GM12891 (cell line): ENCODE results near the gene FBLN5.
A peak's percentile ranks its signal among the peaks of the same experiment; 100 is the strongest.
"Not testable (repeated sequence)": the region's sequence is repeated elsewhere in the genome, so short reads cannot be mapped to it uniquely, and the experiment has no call there.

Source experiments
- DNase-seq: peaks from one replicate; pipeline ENCODE4 v3.0.0; 2011; ENCODE audit warnings: low spot score; ENCODE audit not compliant: insufficient read length
- FAIRE-seq: peaks from 2 replicates; lab custom pipeline; 2011; peaks lifted over from hg19 to GRCh38; lab: Jason Lieb, UNC
- PAX5 ChIP-seq: IDR thresholded peaks from 2 replicates; pipeline ENCODE4 v1.6.1; 2011; ENCODE audit warnings: low read length, moderate library complexity, mild to moderate bottlenecking; ENCODE audit not compliant: insufficient read depth, severe bottlenecking
- POLR2A ChIP-seq: IDR thresholded peaks from 2 replicates; pipeline ENCODE4 v1.6.1; 2011; ENCODE audit warnings: low read depth, low read length, control low read depth
- POLR2AphosphoS5 ChIP-seq: IDR thresholded peaks from 2 replicates; pipeline ENCODE4 v1.6.1; 2011; ENCODE audit warnings: low read depth, low read length, control low read depth
- POU2F2 ChIP-seq: IDR thresholded peaks from 2 replicates; pipeline ENCODE4 v1.6.1; 2011; ENCODE audit warnings: low read depth, mild to moderate bottlenecking, control low read depth, low read length, moderate library complexity
- SPI1 ChIP-seq: IDR thresholded peaks from 2 replicates; pipeline ENCODE4 v1.6.1; 2011; ENCODE audit warnings: low read depth, low read length, control low read depth
- TAF1 ChIP-seq: IDR thresholded peaks from 2 replicates; pipeline ENCODE4 v1.6.1; 2011; ENCODE audit warnings: low read depth, low read length, control low read depth

FBLN5 gene

GRCh38 chr14:91882369-91882768, 65.1 kb downstream of the FBLN5 start:
- FAIRE-seq = no peak
- DNase-seq = no peak
- TF ChIP-seq POLR2AphosphoS5 (no peak), POLR2A (no peak), SPI1 (no peak), PAX5 (no peak), TAF1 (no peak), POU2F2 (no peak)

GRCh38 chr14:91879196-91879595, 68.3 kb downstream of the FBLN5 start:
- DNase-seq (no peak), FAIRE-seq (no peak)
- no peak for TF ChIP-seq POU2F2
- TF ChIP-seq TAF1 = no peak
- TF ChIP-seq SPI1 = no peak
- no peak for TF ChIP-seq POLR2AphosphoS5
- no peak for TF ChIP-seq PAX5
- TF ChIP-seq POLR2A = no peak

GRCh38 chr14:91878274-91878673, 69.2 kb downstream of the FBLN5 start:
- TF ChIP-seq POLR2A = no peak
- TF ChIP-seq POU2F2 = no peak
- TF ChIP-seq POLR2AphosphoS5 = no peak
- no peak for FAIRE-seq
- DNase-seq = no peak

- no peak for FAIRE-seq
- TF ChIP-seq TAF1 (no peak), SPI1 (0 out of 2 replicates have a peak, but pooled peaks have one; percentile 23), PAX5 (no peak)
- no peak for DNase-seq
These were observed 70.0 kb downstream of the FBLN5 start for GRCh38 chr14:91877376-91877915.

- no peak for FAIRE-seq
- DNase-seq = no peak
- no peak for TF ChIP-seq POU2F2
- no peak for TF ChIP-seq POLR2A
- no peak for TF ChIP-seq PAX5
- no peak for TF ChIP-seq POLR2AphosphoS5
- no peak for TF ChIP-seq SPI1
- no peak for TF ChIP-seq TAF1
These were observed 71.0 kb downstream of the FBLN5 start for GRCh38 chr14:91876492-91876891.

GRCh38 chr14:91875525-91876286, 71.8 kb downstream of the FBLN5 start:
- TF ChIP-seq POU2F2 = no peak
- no peak for TF ChIP-seq TAF1
- TF ChIP-seq SPI1 = no peak
- no peak for TF ChIP-seq POLR2A
- TF ChIP-seq POLR2AphosphoS5 = no peak
- no peak for TF ChIP-seq PAX5
- no peak for FAIRE-seq
- DNase-seq = no peak

- no peak for TF ChIP-seq TAF1
- 0 out of 2 replicates have a peak, but pooled peaks have one; percentile 27 for TF ChIP-seq SPI1
- peak; percentile 62; the same call in 1 of the 2 replicates for TF ChIP-seq POU2F2
- peak; percentile 96 for FAIRE-seq
- peak; percentile 37 for DNase-seq
These were observed 73.8 kb downstream of the FBLN5 start for GRCh38 chr14:91873471-91874415.

GRCh38 chr14:91872517-91873470, 74.7 kb downstream of the FBLN5 start:
- TF ChIP-seq PAX5 (no peak), POLR2AphosphoS5 (no peak)
- DNase-seq (no peak), FAIRE-seq (no peak)

GRCh38 chr14:91872011-91872501, 75.4 kb downstream of the FBLN5 start:
- peak; percentile 66 for FAIRE-seq
- DNase-seq = peak; percentile 29
- no peak for TF ChIP-seq POU2F2
- TF ChIP-seq SPI1 = peak; percentile 39; the same call in 1 of the 2 replicates

GRCh38 chr14:91871401-91871800, 76.1 kb downstream of the FBLN5 start:
- not testable (repeated sequence) for FAIRE-seq, DNase-seq
